Endothelial cell (in vitro differentiated cells): Measurements from ENCODE around the gene CTTNBP2. TPM values are rescaled to one million over a fixed set of nuclear protein-coding genes. Genes with fewer than 3 reads are reported as not detected.

ENCODE experiments used
- DNase-seq: peaks from one replicate; pipeline ENCODE4 v3.0.0; 2021; ENCODE audit warnings: low spot score
- H3K27ac Mint-ChIP-seq: one replicate; pipeline ENCODE4 v1.8.0; 2021; ENCODE audit warnings: mixed read lengths, inconsistent platforms; ENCODE audit not compliant: unreplicated experiment
- H3K27me3 Mint-ChIP-seq: one replicate; pipeline ENCODE4 v1.8.0; 2021; ENCODE audit warnings: mild to moderate bottlenecking, moderate library complexity, mixed read lengths, inconsistent platforms; ENCODE audit not compliant: unreplicated experiment
- H3K36me3 Mint-ChIP-seq: one replicate; pipeline ENCODE4 v1.8.0; 2021; ENCODE audit warnings: mild to moderate bottlenecking, low read depth, mixed read lengths, inconsistent platforms; ENCODE audit not compliant: unreplicated experiment
- H3K4me1 Mint-ChIP-seq: one replicate; pipeline ENCODE4 v1.8.0; 2021; ENCODE audit warnings: mild to moderate bottlenecking, mixed read lengths, inconsistent platforms; ENCODE audit not compliant: unreplicated experiment
- H3K4me3 Mint-ChIP-seq: one replicate; pipeline ENCODE4 v1.8.0; 2021; ENCODE audit warnings: mild to moderate bottlenecking, mixed read lengths, inconsistent platforms; ENCODE audit not compliant: unreplicated experiment
- H3K9me3 Mint-ChIP-seq: one replicate; pipeline ENCODE4 v1.8.0; 2021; ENCODE audit warnings: mixed read lengths, inconsistent platforms; ENCODE audit not compliant: unreplicated experiment
- CTCF ChIP-seq: fragments of 200-600 bp; sonication (generic); IDR thresholded peaks from one replicate; pipeline ENCODE4 v1.5.0; 2021; ENCODE audit warnings: antibody characterized with exemption; ENCODE audit not compliant: unreplicated experiment
- total RNA-seq: library from RNA; stranded (reverse); fragmentation: NEBNext Ultra II Directional; extraction: Animal tissue kit (Norgen Biotek cat#: 25700); gene quantifications from one replicate; pipeline ENCODE4 v1.2.1, GENCODE V29; 2021; ENCODE audit not compliant: unreplicated experiment

Gene CTTNBP2
- total RNA-seq, 1 donor from 2014 or later: 24.4 TPM

- TF ChIP-seq CTCF: no peak
- H3K4me1 Mint-ChIP-seq: no peaks in the 10 kb centered on the region
- H3K4me3 Mint-ChIP-seq: no peak overlapping the region
- H3K36me3 Mint-ChIP-seq: no peaks in the 10 kb centered on the region
- no peak overlapping the region for H3K27ac Mint-ChIP-seq
- H3K9me3 Mint-ChIP-seq: no peaks in the 10 kb centered on the region
- no peaks in the 10 kb centered on the region for H3K27me3 Mint-ChIP-seq
- no peak for DNase-seq
These were observed 20.8 kb upstream of the CTTNBP2 start for GRCh38 chr7:117894037-117894436.

GRCh38 chr7:117892821-117893220, 19.6 kb upstream of the CTTNBP2 start:
- no peaks in the 10 kb centered on the region for H3K9me3 Mint-ChIP-seq
- TF ChIP-seq CTCF: no peak
- H3K36me3 Mint-ChIP-seq: no peaks in the 10 kb centered on the region
- DNase-seq: no peak
- H3K4me1 Mint-ChIP-seq: no peaks in the 10 kb centered on the region
- H3K27ac Mint-ChIP-seq: no peak overlapping the region
- H3K4me3 Mint-ChIP-seq: no peak overlapping the region
- H3K27me3 Mint-ChIP-seq: no peaks in the 10 kb centered on the region

- Mint-ChIP-seq H3K27ac (no peak overlapping the region), H3K9me3 (no peaks in the 10 kb centered on the region), H3K36me3 (no peaks in the 10 kb centered on the region), H3K4me1 (no peaks in the 10 kb centered on the region), H3K27me3 (no peaks in the 10 kb centered on the region), H3K4me3 (no peak overlapping the region)
- DNase-seq: no peak
- no peak for TF ChIP-seq CTCF
These were observed 16.4 kb upstream of the CTTNBP2 start for GRCh38 chr7:117889611-117890010.

- no peaks in the 10 kb centered on the region for H3K4me1 Mint-ChIP-seq
- H3K27me3 Mint-ChIP-seq: no peaks in the 10 kb centered on the region
- DNase-seq: no peak
- H3K36me3 Mint-ChIP-seq: no peaks in the 10 kb centered on the region
- no peak for TF ChIP-seq CTCF
- no peak overlapping the region for H3K27ac Mint-ChIP-seq
- no peak overlapping the region for H3K4me3 Mint-ChIP-seq
- H3K9me3 Mint-ChIP-seq: no peaks in the 10 kb centered on the region
These were observed 15.4 kb upstream of the CTTNBP2 start for GRCh38 chr7:117888627-117889026.

- no peaks in the 10 kb centered on the region for H3K36me3 Mint-ChIP-seq
- H3K4me1 Mint-ChIP-seq: no peaks in the 10 kb centered on the region
- TF ChIP-seq CTCF: no peak
- no peak overlapping the region for H3K4me3 Mint-ChIP-seq
- no peaks in the 10 kb centered on the region for H3K9me3 Mint-ChIP-seq
- no peaks in the 10 kb centered on the region for H3K27me3 Mint-ChIP-seq
- no peak overlapping the region for H3K27ac Mint-ChIP-seq
- DNase-seq: no peak
These were observed 9.4 kb upstream of the CTTNBP2 start for GRCh38 chr7:117882594-117882993.
